Small intestine (tissue), 7 donors: ENCODE data around the gene CTTNBP2. TPM values are rescaled to one million over a fixed set of nuclear protein-coding genes. Genes with fewer than 3 reads are reported as not detected.

Source experiments
- DNase-seq, 2 donors: peaks; one replicate each; pipeline versions ENCODE4 v3.0.0 to v3.0.0-alpha.2; 2013
- FAIRE-seq: peaks from 2 replicates; lab custom pipeline; 2012; peaks lifted over from hg19 to GRCh38; lab: Jason Lieb, UNC
- H3K27ac ChIP-seq, 3 donors: one replicate each; pipeline ENCODE4 v1.5.1; 2013; ENCODE audit warnings: low read length in 2 of 3, mild to moderate bottlenecking in 2 of 3, control low read depth in 1 of 3, inconsistent platforms in 1 of 3, low read depth in 1 of 3, moderate library complexity in 1 of 3
- H3K27me3 ChIP-seq, 3 donors: one replicate each; pipeline ENCODE4 v1.6.1; 2013; ENCODE audit warnings: low read length in 3 of 3, inconsistent platforms in 1 of 3; ENCODE audit not compliant: control insufficient read depth in 3 of 3, insufficient read depth in 3 of 3
- H3K36me3 ChIP-seq, 3 donors: one replicate each; pipeline ENCODE4 v1.6.1; 2013; ENCODE audit warnings: low read length in 3 of 3, inconsistent platforms in 1 of 3, low read depth in 1 of 3, mild to moderate bottlenecking in 1 of 3, moderate library complexity in 1 of 3; ENCODE audit not compliant: control insufficient read depth in 3 of 3, insufficient read depth in 2 of 3
- H3K4me1 ChIP-seq, 3 donors: one replicate each; pipeline ENCODE4 v1.6.1; 2013; ENCODE audit warnings: low read length in 2 of 3, inconsistent platforms in 1 of 3, low read depth in 1 of 3, mild to moderate bottlenecking in 1 of 3, moderate library complexity in 1 of 3; ENCODE audit not compliant: control insufficient read depth in 3 of 3, insufficient read depth in 2 of 3
- H3K4me3 ChIP-seq, 3 donors: one replicate each; pipeline ENCODE4 v1.5.1; 2013; ENCODE audit warnings: low read length in 3 of 3, control low read depth in 1 of 3, inconsistent platforms in 1 of 3, low read depth in 1 of 3, mild to moderate bottlenecking in 1 of 3, moderate library complexity in 1 of 3
- H3K9me3 ChIP-seq, 2 donors: one replicate each; pipeline ENCODE4 v1.6.1; 2013; ENCODE audit warnings: low read depth in 1 of 2, low read length in 1 of 2; ENCODE audit not compliant: control insufficient read depth in 2 of 2, insufficient read depth in 1 of 2
- WGBS, 3 donors: extraction: QIAGEN DNeasy Blood & Tissue Kit; methylation state at CpG; one replicate each; pipeline ENCODE4 v1.1.7; 2013; 5-methylcytosine and 5-hydroxymethylcytosine counted together
- polyA plus RNA-seq, 4 donors: library from polyadenylated mRNA; stranded (reverse) in 3 of 4; unstranded in 1 of 4; fragments of 200-250 nt in 3 of 4; fragments of 120-200 nt in 1 of 4; gene quantifications; one replicate each; pipeline versions ENCODE4 v1.2.1 to v1.2.3, GENCODE V29; 2013
- donor health status: healthy with polysubstance abuse.
- donor health status: control.
- donor health status: control.
- donor health status: Bipolar disorder and iron deficiency.
- donor health status: healthy.

CTTNBP2 gene
- polyA plus RNA-seq, 4 donors: 0.45 to 2.7 (median 2.2) TPM

- WGBS, 3 donors: 11 to 48% (median 42%) methylated on average over 7 of the region's 7 CpGs
- Histone ChIP-seq H3K36me3 (no peaks in the 10 kb centered on the region), H3K4me3 (no peak overlapping the region), H3K4me1 (peaks cover 0 to 5% (median 0%) of the 10 kb centered on the region in 3 donors), H3K27me3 (no peaks in the 10 kb centered on the region), H3K27ac (no peak overlapping the region), H3K9me3 (no peaks in the 10 kb centered on the region)
- FAIRE-seq (no peak), DNase-seq (peak in 1 of 2 donors; percentile 14)
Measured at GRCh38 chr7:117808341-117808757, 64.9 kb downstream of the CTTNBP2 start.

- WGBS, 3 donors: 80 to 93% (median 87%) methylated on average over 3 of the region's 3 CpGs
- H3K27me3 ChIP-seq: no peaks in the 10 kb centered on the region
- DNase-seq (no peak), FAIRE-seq (no peak)
- H3K4me1 ChIP-seq: peaks cover 0 to 5% (median 0%) of the 10 kb centered on the region in 3 donors
- H3K36me3 ChIP-seq: no peaks in the 10 kb centered on the region
- no peak overlapping the region for H3K27ac ChIP-seq
- H3K4me3 ChIP-seq: no peak overlapping the region
- no peaks in the 10 kb centered on the region for H3K9me3 ChIP-seq
Measured at GRCh38 chr7:117807676-117808075, 65.6 kb downstream of the CTTNBP2 start.

- Histone ChIP-seq H3K4me1 (peaks cover 0 to 5% (median 0%) of the 10 kb centered on the region in 3 donors), H3K36me3 (no peaks in the 10 kb centered on the region), H3K27ac (no peak overlapping the region), H3K4me3 (no peak overlapping the region), H3K9me3 (no peaks in the 10 kb centered on the region), H3K27me3 (no peaks in the 10 kb centered on the region)
- DNase-seq (no peak), FAIRE-seq (no peak)
- 93 to 96% (median 94%) methylated on average over 5 of the region's 5 CpGs for WGBS, 3 donors
Measured at GRCh38 chr7:117806011-117806410, 67.2 kb downstream of the CTTNBP2 start.

- Histone ChIP-seq H3K27me3 (no peaks in the 10 kb centered on the region), H3K4me3 (no peak overlapping the region), H3K36me3 (no peaks in the 10 kb centered on the region), H3K9me3 (no peaks in the 10 kb centered on the region), H3K27ac (no peak overlapping the region), H3K4me1 (peaks cover 0 to 5% (median 0%) of the 10 kb centered on the region in 3 donors)
- DNase-seq (no peak), FAIRE-seq (no peak)
- 74 to 89% (median 80%) methylated on average over 3 of the region's 3 CpGs for WGBS, 3 donors
Measured at GRCh38 chr7:117805241-117805640, 68.0 kb downstream of the CTTNBP2 start.

GRCh38 chr7:117803476-117803875, 69.8 kb downstream of the CTTNBP2 start:
- FAIRE-seq (no peak), DNase-seq (no peak)

GRCh38 chr7:117802660-117803059, 70.6 kb downstream of the CTTNBP2 start:
- DNase-seq (no peak), FAIRE-seq (no peak)
- no peaks in the 10 kb centered on the region for H3K4me1 ChIP-seq
- 83 to 95% (median 89%) methylated on average over 2 of the region's 2 CpGs for WGBS, 3 donors
- no peaks in the 10 kb centered on the region for H3K27me3 ChIP-seq
- H3K36me3 ChIP-seq: no peaks in the 10 kb centered on the region
- H3K9me3 ChIP-seq: no peaks in the 10 kb centered on the region
- no peak overlapping the region for H3K27ac ChIP-seq
- H3K4me3 ChIP-seq: no peak overlapping the region

More at GRCh38 chr7:117803476-117803875, 69.8 kb downstream of the CTTNBP2 start:
- WGBS, 3 donors: 78 to 89% (median 85%) methylated on average over 2 of the region's 2 CpGs
- no peak overlapping the region for H3K27ac ChIP-seq
- H3K9me3 ChIP-seq: no peaks in the 10 kb centered on the region
- H3K4me1 ChIP-seq: no peaks in the 10 kb centered on the region
- H3K4me3 ChIP-seq: no peak overlapping the region
- no peaks in the 10 kb centered on the region for H3K27me3 ChIP-seq
- H3K36me3 ChIP-seq: no peaks in the 10 kb centered on the region

- no peak overlapping the region for H3K4me3 ChIP-seq
- 61 to 89% (median 80%) methylated on average over 1 of the region's 1 CpG for WGBS, 3 donors
- DNase-seq (no peak), FAIRE-seq (no peak)
- H3K4me1 ChIP-seq: no peaks in the 10 kb centered on the region
- no peaks in the 10 kb centered on the region for H3K36me3 ChIP-seq
- H3K27me3 ChIP-seq: no peaks in the 10 kb centered on the region
- no peaks in the 10 kb centered on the region for H3K9me3 ChIP-seq
- H3K27ac ChIP-seq: no peak overlapping the region
Measured at GRCh38 chr7:117800841-117801240, 72.4 kb downstream of the CTTNBP2 start.

- no peaks in the 10 kb centered on the region for H3K27me3 ChIP-seq
- FAIRE-seq (no peak), DNase-seq (no peak)
- no peaks in the 10 kb centered on the region for H3K4me1 ChIP-seq
- no peaks in the 10 kb centered on the region for H3K9me3 ChIP-seq
- no peak overlapping the region for H3K27ac ChIP-seq
- H3K4me3 ChIP-seq: no peak overlapping the region
- H3K36me3 ChIP-seq: no peaks in the 10 kb centered on the region
- WGBS, 3 donors: 67 to 74% (median 72%) methylated on average over 3 of the region's 3 CpGs
Measured at GRCh38 chr7:117800406-117800805, 72.8 kb downstream of the CTTNBP2 start.

- Histone ChIP-seq H3K27ac (no peak overlapping the region), H3K27me3 (no peaks in the 10 kb centered on the region), H3K9me3 (no peaks in the 10 kb centered on the region), H3K4me1 (no peaks in the 10 kb centered on the region), H3K36me3 (peaks cover 0 to 2% (median 0%) of the 10 kb centered on the region in 3 donors), H3K4me3 (no peak overlapping the region)
- WGBS, 3 donors: 28 to 47% (median 45%) methylated on average over 1 of the region's 1 CpG
- no peak for FAIRE-seq
- DNase-seq: no peak
Measured at GRCh38 chr7:117796889-117797288, 76.4 kb downstream of the CTTNBP2 start.
